HG02840 (cell line): ENCODE results near the gene CPZ.
"Not testable (repeated sequence)": the region's sequence is repeated elsewhere in the genome, so short reads cannot be mapped to it uniquely, and the experiment has no call there.

Experiments used
- ATAC-seq: cut with Tn5 transposase; IDR thresholded peaks from one replicate; pipeline ENCODE4 v1.9.1; 2021; ENCODE audit warnings: mild to moderate bottlenecking, moderate library complexity, moderate number of reproducible peaks; ENCODE audit not compliant: unreplicated experiment, low FRiP score

The CPZ gene

GRCh38 chr4:8647626-8648025, 55.1 kb downstream of the CPZ start:
- ATAC-seq, result no peak

GRCh38 chr4:8648296-8648695, 55.7 kb downstream of the CPZ start:
- no peak for ATAC-seq

GRCh38 chr4:8648816-8649630, 56.5 kb downstream of the CPZ start:
- ATAC-seq, result no peak

- no peak for ATAC-seq
Measured at GRCh38 chr4:8649631-8650361, 57.2 kb downstream of the CPZ start.

- ATAC-seq, result no peak
Measured at GRCh38 chr4:8651661-8652180, 59.2 kb downstream of the CPZ start.

- no peak for ATAC-seq
Measured at GRCh38 chr4:8652181-8653078, 59.9 kb downstream of the CPZ start.

GRCh38 chr4:8653326-8654000, 60.9 kb downstream of the CPZ start:
- no peak for ATAC-seq

- ATAC-seq, result not testable (repeated sequence)
Measured at GRCh38 chr4:8654139-8654538, 61.6 kb downstream of the CPZ start.

- no peak for ATAC-seq
Measured at GRCh38 chr4:8655411-8656184, 63.0 kb downstream of the CPZ start.

GRCh38 chr4:8656185-8656517, 63.6 kb downstream of the CPZ start:
- no peak for ATAC-seq

GRCh38 chr4:8656711-8657380, 64.3 kb downstream of the CPZ start:
- ATAC-seq, result no peak

- ATAC-seq, result no peak
Measured at GRCh38 chr4:8657381-8658088, 65.0 kb downstream of the CPZ start.

- no peak for ATAC-seq
Measured at GRCh38 chr4:8662776-8663175, 70.2 kb downstream of the CPZ start.

- ATAC-seq, result no peak
Measured at GRCh38 chr4:8664031-8664805, 71.7 kb downstream of the CPZ start.

GRCh38 chr4:8664976-8665375, 72.4 kb downstream of the CPZ start:
- ATAC-seq, result no peak

- ATAC-seq, result no peak
Measured at GRCh38 chr4:8665406-8666360, 73.1 kb downstream of the CPZ start.
